HG03060 (cell line): ENCODE results near the gene WNK3.

Experiments
- ATAC-seq: cut with Tn5 transposase; IDR thresholded peaks from one replicate; pipeline ENCODE4 v1.9.1; 2021; ENCODE audit warnings: low read depth, moderate number of reproducible peaks; ENCODE audit not compliant: unreplicated experiment

The WNK3 gene

GRCh38 chrX:54171527-54172250, 186.2 kb downstream of the WNK3 start:
- no peak for ATAC-seq

- ATAC-seq, result no peak
Measured at GRCh38 chrX:54171091-54171490, 186.8 kb downstream of the WNK3 start.

GRCh38 chrX:54166915-54167314, 190.9 kb downstream of the WNK3 start:
- ATAC-seq, result no peak

GRCh38 chrX:54157561-54157960, 200.3 kb downstream of the WNK3 start:
- no peak for ATAC-seq
